ENCODE measurements around the gene LRFN2. TPM values are rescaled to one million over a fixed set of nuclear protein-coding genes. Genes with fewer than 3 reads are reported as not detected.

The LRFN2 gene
- polyA plus RNA-seq, 1 donor from 2014 or later = 14.8 TPM

GRCh38 chr6:40529919-40530318 lies 57.2 kb downstream of the LRFN2 start:
- no peak for TF ChIP-seq REST (IDR thresholded peaks at IDR 0.05; ENCODE audit: borderline replicate concordance)
- TF ChIP-seq EZH2 (IDR thresholded peaks at IDR 0.05; ENCODE audit: borderline replicate concordance, insufficient read depth, low read length, poor library complexity, severe bottlenecking) = no peak
- no peak for TF ChIP-seq RAD21 (conservative IDR thresholded peaks at IDR 0.05)
- no peak for TF ChIP-seq TAF1 (IDR thresholded peaks at IDR 0.05; ENCODE audit: low read depth)
- TF ChIP-seq CTCF (IDR thresholded peaks at IDR 0.05; ENCODE audit: poor library complexity, severe bottlenecking) = no peak
- TF ChIP-seq POLR2AphosphoS5 (IDR thresholded peaks at IDR 0.05) = no peak
- TF ChIP-seq MXI1 (conservative IDR thresholded peaks at IDR 0.05; ENCODE audit: poor library complexity, severe bottlenecking) = no peak
- TF ChIP-seq SMC3 (conservative IDR thresholded peaks at IDR 0.05; ENCODE audit: poor library complexity) = no peak
- no peak for TF ChIP-seq EP300 (conservative IDR thresholded peaks at IDR 0.05; ENCODE audit: poor library complexity, severe bottlenecking)
- Histone ChIP-seq H3K27ac (ENCODE audit: low read length) (no peak overlapping the region), H3K36me3 (ENCODE audit: insufficient read depth, low read length) (no peaks in the 10 kb centered on the region)

DNA sequence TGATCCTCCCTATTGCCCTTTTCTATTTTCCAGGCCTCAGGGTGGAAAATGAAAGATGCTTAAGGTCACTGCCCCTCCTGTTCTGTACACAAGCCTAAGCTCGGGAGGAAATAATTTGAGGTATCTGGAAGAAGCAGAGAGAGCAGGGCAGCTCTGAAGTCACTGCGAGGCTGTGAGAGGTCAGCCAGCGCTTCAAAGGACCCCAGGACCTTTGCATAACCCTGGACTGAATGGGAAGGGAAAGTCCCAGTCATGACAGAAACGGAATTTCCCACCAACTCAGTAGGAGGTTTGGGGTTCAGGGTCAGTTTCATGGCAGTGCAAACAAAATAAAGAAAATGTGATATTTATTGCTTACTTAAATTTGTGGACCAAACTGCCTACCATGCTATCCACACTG lies 58.1 kb downstream of the LRFN2 start:
- Histone ChIP-seq H3K27ac (ENCODE audit: low read length) (no peak overlapping the region), H3K36me3 (ENCODE audit: insufficient read depth, low read length) (no peaks in the 10 kb centered on the region), H3K9me3 (ENCODE audit: low read length) (no peaks in the 10 kb centered on the region), H3K27me3 (ENCODE audit: insufficient read depth, low read depth, low read length) (peaks cover 24% of the 10 kb centered on the region), H3K4me2 (ENCODE audit: low read length) (no peak overlapping the region), H3K9me2 (ENCODE audit: insufficient read depth, low read length) (no peaks in the 10 kb centered on the region), H3K9ac (ENCODE audit: low read length) (no peak overlapping the region), H3K79me2 (replicated peaks; ENCODE audit: insufficient read depth, low read length) (no peaks in the 10 kb centered on the region), H3K4me3 (ENCODE audit: low read length) (no peak overlapping the region), H4K20me1 (ENCODE audit: insufficient read depth) (peaks cover 3% of the 10 kb centered on the region), H3F3A (ENCODE audit: insufficient read depth, low read length, poor library complexity, severe bottlenecking) (no peaks in the 10 kb centered on the region), H2AFZ (ENCODE audit: low read depth, low read length) (no peak overlapping the region)
- no peak for TF ChIP-seq CTCF (IDR thresholded peaks at IDR 0.05; ENCODE audit: poor library complexity, severe bottlenecking)
- no peak for TF ChIP-seq REST (IDR thresholded peaks at IDR 0.05; ENCODE audit: borderline replicate concordance)
- no peak for TF ChIP-seq TAF1 (IDR thresholded peaks at IDR 0.05; ENCODE audit: low read depth)
- TF ChIP-seq EZH2 (IDR thresholded peaks at IDR 0.05; ENCODE audit: borderline replicate concordance, insufficient read depth, low read length, poor library complexity, severe bottlenecking) = no peak
- TF ChIP-seq POLR2AphosphoS5 (IDR thresholded peaks at IDR 0.05) = no peak

More at GRCh38 chr6:40529919-40530318, 57.2 kb downstream of the LRFN2 start:
- Histone ChIP-seq H3K9me3 (ENCODE audit: low read length) (no peaks in the 10 kb centered on the region), H3K79me2 (replicated peaks; ENCODE audit: insufficient read depth, low read length) (no peaks in the 10 kb centered on the region), H2AFZ (ENCODE audit: low read depth, low read length) (no peak overlapping the region), H4K20me1 (ENCODE audit: insufficient read depth) (peaks cover 3% of the 10 kb centered on the region), H3K4me3 (ENCODE audit: low read length) (no peak overlapping the region), H3K9ac (ENCODE audit: low read length) (no peak overlapping the region), H3F3A (ENCODE audit: insufficient read depth, low read length, poor library complexity, severe bottlenecking) (no peaks in the 10 kb centered on the region), H3K4me2 (ENCODE audit: low read length) (no peak overlapping the region), H3K9me2 (ENCODE audit: insufficient read depth, low read length) (no peaks in the 10 kb centered on the region), H3K27me3 (ENCODE audit: insufficient read depth, low read depth, low read length) (peaks cover 24% of the 10 kb centered on the region)

Data from neural cell (in vitro differentiated cells).